Fibroblast of peridontal ligament (primary cell): ENCODE results near the gene TMEM178B.

Experiments used
- DNase-seq: peaks from one replicate; pipeline ENCODE4 v3.0.0-alpha.2; 2010; ENCODE audit errors: extremely low read depth

The TMEM178B gene

GRCh38 chr7:141431140-141431479 lies 357.2 kb downstream of the TMEM178B start:
- DNase-seq: no peak

GRCh38 chr7:141431711-141432110 lies 357.8 kb downstream of the TMEM178B start:
- DNase-seq: no peak

- DNase-seq: no peak
These were observed 359.8 kb downstream of the TMEM178B start for GRCh38 chr7:141433698-141434097.

GRCh38 chr7:141436139-141436538 lies 362.3 kb downstream of the TMEM178B start:
- DNase-seq: no peak

- DNase-seq: no peak
These were observed 362.8 kb downstream of the TMEM178B start for GRCh38 chr7:141436575-141437075.

GRCh38 chr7:141439164-141439563 lies 365.3 kb downstream of the TMEM178B start:
- DNase-seq: no peak

GRCh38 chr7:141439776-141440175 lies 365.9 kb downstream of the TMEM178B start:
- no peak for DNase-seq

- DNase-seq: no peak
These were observed 368.2 kb downstream of the TMEM178B start for GRCh38 chr7:141441837-141442627.

GRCh38 chr7:141442781-141443180 lies 368.9 kb downstream of the TMEM178B start:
- DNase-seq: no peak

- DNase-seq: no peak
These were observed 371.1 kb downstream of the TMEM178B start for GRCh38 chr7:141444961-141445360.

- DNase-seq: no peak
These were observed 377.4 kb downstream of the TMEM178B start for GRCh38 chr7:141451232-141451631.

GRCh38 chr7:141452911-141453310 lies 379.0 kb downstream of the TMEM178B start:
- DNase-seq: no peak

GRCh38 chr7:141454338-141454737 lies 380.5 kb downstream of the TMEM178B start:
- no peak for DNase-seq

- no peak for DNase-seq
These were observed 381.9 kb downstream of the TMEM178B start for GRCh38 chr7:141455723-141456122.

GRCh38 chr7:141456298-141456697 lies 382.4 kb downstream of the TMEM178B start:
- DNase-seq: no peak

- DNase-seq: no peak
These were observed 382.8 kb downstream of the TMEM178B start for GRCh38 chr7:141456711-141457110.

GRCh38 chr7:141460781-141461715 lies 387.2 kb downstream of the TMEM178B start:
- DNase-seq: no peak

GRCh38 chr7:141461924-141462323 lies 388.1 kb downstream of the TMEM178B start:
- DNase-seq: no peak

- no peak for DNase-seq
These were observed 389.1 kb downstream of the TMEM178B start for GRCh38 chr7:141462958-141463357.

GRCh38 chr7:141463986-141464385 lies 390.1 kb downstream of the TMEM178B start:
- DNase-seq: no peak

- no peak for DNase-seq
These were observed 390.7 kb downstream of the TMEM178B start for GRCh38 chr7:141464551-141464950.

GRCh38 chr7:141466151-141466904 lies 392.5 kb downstream of the TMEM178B start:
- no peak for DNase-seq
